ENCODE data around the gene MPC1L.

Gene MPC1L

DNA sequence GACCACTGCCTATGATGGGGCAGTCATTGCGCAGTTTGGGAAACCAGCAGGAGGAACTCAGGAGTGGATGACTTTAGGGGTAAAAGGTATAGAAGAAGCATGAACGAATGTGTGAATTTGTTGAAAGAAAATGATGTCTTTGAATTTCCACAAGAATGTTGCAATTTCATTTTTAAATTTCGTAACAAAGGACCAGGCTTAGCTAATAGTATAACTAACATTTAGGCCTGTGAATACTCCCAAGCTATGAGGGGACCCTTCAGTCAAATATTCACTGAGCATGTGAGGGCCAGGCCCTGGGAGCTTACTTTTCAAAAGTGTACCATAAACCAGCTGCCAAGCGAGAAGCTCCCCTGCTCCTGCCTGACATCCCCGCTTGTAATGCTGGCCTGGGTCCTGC, 5.3 kb downstream of the MPC1L start:
- no peak for DNase-seq

DNA sequence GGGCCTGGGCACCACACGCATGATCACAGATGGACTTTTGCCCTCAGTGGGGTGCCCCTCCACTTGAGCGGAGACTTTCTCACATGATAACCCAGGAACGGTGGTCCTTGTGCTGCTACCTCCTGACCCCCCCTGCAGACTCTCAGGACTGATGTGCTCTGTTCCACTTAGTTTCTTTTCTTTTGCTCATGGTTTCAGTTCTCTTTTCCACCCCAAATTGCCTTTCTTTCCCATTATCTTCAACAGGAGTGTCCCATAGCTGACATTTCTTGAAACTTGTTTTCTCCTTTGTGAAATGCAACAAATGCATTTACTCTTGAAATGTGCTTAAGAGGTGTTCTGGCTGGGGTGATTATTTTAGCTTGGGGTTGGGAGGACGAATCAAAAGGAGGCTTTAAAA, 9.0 kb downstream of the MPC1L start:
- no peak for DNase-seq

DNA sequence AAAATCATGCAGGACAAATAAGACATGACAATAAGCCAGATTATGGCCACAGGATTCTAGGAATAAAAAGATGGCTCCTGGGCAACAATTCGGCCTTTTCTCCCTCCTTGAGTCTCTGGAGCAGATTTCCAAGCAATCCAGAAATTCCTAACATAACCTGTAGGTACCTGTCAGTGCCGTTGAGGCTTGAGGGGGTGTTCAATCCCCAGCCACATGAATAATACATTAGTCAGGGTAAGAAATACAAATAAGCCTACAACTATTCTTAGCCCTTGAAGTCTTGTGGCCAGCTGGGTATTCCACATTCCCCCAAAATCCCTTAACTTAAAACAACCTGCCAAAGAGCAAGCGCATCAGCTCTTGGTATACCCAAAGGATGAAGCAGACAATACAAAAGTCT, 14.5 kb downstream of the MPC1L start:
- DNase-seq = no peak

- DNase-seq = no peak
Observed at GRCh38 chrX:40644176-40644575, 20.9 kb downstream of the MPC1L start.

- DNase-seq = no peak
Observed at GRCh38 chrX:40644821-40645358, 21.7 kb downstream of the MPC1L start.

GRCh38 chrX:40646489-40647306, 23.5 kb downstream of the MPC1L start:
- DNase-seq = peak; percentile 41

GRCh38 chrX:40647307-40648197, 24.3 kb downstream of the MPC1L start, which contains the start of gene CXorf38:
TSS of gene CXorf38 (minus strand) at chrX:40647561. CDS start at chrX:40647520, 41 bp downstream.
- DNase-seq = peak; percentile 82

DNA sequence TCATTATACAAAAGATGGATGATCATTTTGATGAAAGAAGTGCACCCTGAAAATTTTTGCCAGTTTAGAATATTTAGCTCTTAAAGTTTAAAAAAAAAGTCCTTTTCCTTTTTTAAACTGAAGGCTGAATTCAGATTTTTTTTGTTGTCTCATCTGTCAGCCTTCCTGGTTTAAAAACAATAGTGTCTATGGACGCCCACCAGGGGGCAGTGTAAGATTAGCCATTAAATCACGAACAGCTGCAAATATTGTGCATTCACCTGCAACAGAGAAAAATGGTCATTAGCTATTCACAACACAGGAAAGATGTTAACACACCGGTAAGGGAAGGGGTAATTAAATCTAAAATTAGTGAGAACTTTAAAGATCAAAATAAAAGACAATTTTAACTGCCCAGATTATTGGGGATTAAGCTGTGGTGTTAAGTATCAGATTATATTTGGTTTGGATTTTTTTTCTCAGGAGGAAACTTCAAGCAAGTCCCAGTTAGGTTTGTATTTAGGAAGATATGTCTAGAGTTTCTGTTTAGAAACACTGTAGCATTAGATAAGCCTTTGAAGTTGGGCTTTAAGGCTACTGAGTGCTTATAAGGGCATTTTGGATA, 28.5 kb downstream of the MPC1L start:
- peak; percentile 9 for DNase-seq

DNA sequence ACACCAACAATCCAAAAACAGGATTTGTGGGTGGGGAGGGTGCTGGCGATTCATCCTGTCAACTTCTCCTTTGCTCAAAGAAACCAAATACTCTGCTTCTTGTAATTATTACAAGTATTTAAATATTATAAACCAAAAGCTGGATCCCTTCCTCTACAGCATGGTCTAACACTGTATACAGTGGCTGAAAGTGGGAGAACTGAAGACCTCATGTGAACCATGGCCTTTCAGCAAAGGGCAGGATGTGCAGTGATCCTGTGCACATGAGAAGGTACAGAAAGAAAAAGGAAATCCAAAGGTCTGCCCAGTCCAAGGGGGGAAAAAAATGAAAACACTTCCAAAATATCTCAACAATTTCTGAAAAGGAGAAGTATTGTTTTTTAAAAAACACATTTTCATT, 29.4 kb downstream of the MPC1L start:
- DNase-seq = no peak

GRCh38 chrX:40653535-40653934, 30.3 kb downstream of the MPC1L start:
- DNase-seq = no peak

DNA sequence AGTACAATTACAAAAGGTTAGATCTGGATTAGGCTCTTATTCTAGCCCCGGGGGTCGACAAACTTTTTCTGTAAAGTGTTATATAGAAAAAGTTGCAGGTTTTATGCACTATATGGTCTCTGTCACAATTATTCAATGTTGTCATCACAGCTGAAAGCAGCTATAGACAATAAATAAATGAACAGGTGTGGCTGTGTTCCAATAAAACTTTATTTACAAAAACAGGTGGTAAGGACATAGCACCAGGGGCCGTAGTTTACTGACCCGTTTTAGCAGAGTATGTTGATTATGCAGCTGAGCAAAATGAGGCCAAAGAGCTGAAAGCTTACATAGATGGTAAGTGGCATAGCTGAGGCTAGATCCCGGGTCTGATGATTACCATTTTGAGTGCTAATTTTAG, 37.2 kb downstream of the MPC1L start:
- no peak for DNase-seq

- no peak for DNase-seq
Observed at GRCh38 chrX:40661489-40661888, 38.3 kb downstream of the MPC1L start.

DNA sequence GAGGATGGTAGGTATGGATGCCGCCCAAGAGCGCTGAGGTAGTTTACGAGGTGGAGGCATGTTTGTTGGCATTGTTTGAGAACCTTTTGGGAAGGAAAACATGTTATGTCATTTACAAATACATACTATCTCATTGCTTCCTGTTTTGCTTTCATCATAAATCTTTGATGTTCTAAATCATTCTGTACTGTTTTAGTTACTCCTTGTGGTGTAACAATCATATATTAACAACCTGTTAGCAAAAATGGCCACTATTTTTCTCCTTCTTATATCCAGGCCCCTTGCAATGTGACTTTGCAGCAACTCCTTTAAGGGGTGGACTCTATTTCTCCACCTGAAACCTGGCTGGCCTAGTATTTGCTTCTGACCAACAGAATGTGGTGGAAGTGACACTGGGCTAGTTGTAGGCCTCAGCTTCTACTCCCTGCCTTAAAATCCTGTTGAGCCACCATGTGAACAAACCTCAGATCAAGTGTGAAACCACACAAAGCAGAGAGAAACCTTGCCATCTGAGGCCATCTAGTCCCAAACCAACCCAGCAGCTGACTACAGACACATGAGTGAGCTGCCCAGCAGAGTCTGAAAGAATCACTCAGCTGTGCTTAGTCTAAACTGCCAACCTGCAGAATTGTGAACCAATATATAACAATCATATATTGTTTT, 40.0 kb downstream of the MPC1L start:
- DNase-seq = no peak

DNA sequence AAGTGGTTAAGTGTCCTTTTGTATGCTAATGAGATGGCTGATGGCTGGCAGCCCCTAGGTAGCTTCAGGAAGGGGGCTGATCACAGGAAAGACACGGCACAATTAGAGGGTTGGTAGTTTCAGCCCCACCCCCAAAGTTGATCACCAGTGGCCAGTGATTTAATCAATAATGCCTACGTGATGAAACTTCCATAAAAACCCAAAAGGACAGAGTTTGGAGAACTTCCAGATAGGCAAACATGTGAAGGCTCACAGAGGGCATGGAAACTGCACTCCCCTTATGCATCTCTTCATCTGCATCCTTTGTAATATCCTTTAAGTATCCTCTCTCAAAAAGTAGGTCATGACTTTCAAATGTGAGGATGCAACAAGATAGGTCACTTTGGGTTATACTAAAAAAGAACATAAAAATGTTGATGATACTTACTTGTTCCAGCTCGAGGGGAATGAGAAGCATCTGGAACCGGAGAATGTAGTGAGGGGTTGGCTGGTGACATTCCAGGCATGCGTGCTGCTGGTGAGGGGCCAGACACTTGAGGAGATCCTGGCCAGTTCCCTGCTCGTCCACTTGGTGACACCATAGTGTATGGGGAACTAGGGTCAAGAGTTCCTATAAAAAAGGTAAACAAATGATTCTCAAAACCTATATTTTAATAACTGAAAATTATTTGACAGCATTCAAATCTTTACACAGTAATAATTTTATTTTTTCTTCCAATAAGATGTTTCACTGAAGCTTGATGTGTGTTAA, 40.8 kb downstream of the MPC1L start:
- DNase-seq = no peak

GRCh38 chrX:40671126-40671525, 47.9 kb downstream of the MPC1L start:
- DNase-seq = no peak
